Astrocyte (in vitro differentiated cells and primary cell): Measurements from ENCODE around the gene DGAT2. TPM values are rescaled to one million over a fixed set of nuclear protein-coding genes. Genes with fewer than 3 reads are reported as not detected.

Source experiments
- DNase-seq: peaks from one replicate; pipeline ENCODE4 v3.0.0-alpha.2; 2010; ENCODE audit warnings: low read depth
- FAIRE-seq: peaks from 2 replicates; lab custom pipeline; 2011; peaks lifted over from hg19 to GRCh38; lab: Jason Lieb, UNC
- H2AFZ ChIP-seq: 2 replicates; pipeline ENCODE4 v1.6.0; 2012; ENCODE audit warnings: low read depth, low read length, inconsistent platforms
- H3K27ac ChIP-seq: 2 replicates; pipeline ENCODE4 v1.5.1; 2011; ENCODE audit warnings: low read depth, low read length, inconsistent platforms
- H3K27me3 ChIP-seq: 2 replicates; pipeline ENCODE4 v1.6.0; 2011; ENCODE audit warnings: low read length, inconsistent platforms; ENCODE audit not compliant: insufficient read depth
- H3K36me3 ChIP-seq: 2 replicates; pipeline ENCODE4 v1.5.1; 2011; ENCODE audit warnings: low read length, inconsistent platforms; ENCODE audit not compliant: insufficient read depth
- H3K4me1 ChIP-seq: 2 replicates; pipeline ENCODE4 v1.5.1; 2011; ENCODE audit warnings: low read length, inconsistent platforms; ENCODE audit not compliant: insufficient read depth
- H3K4me2 ChIP-seq: 2 replicates; pipeline ENCODE4 v1.6.0; 2012; ENCODE audit warnings: low read length, inconsistent platforms
- H3K4me3 ChIP-seq: 2 replicates; pipeline ENCODE4 v1.5.1; 2011; ENCODE audit warnings: low read depth, mild to moderate bottlenecking, low read length, inconsistent platforms; ENCODE audit not compliant: insufficient read depth
- H3K79me2 ChIP-seq: 2 replicates; pipeline ENCODE4 v1.6.0; 2012; ENCODE audit warnings: mild to moderate bottlenecking, low read length, inconsistent platforms; ENCODE audit not compliant: insufficient read depth
- H3K9ac ChIP-seq: 2 replicates; pipeline ENCODE4 v1.6.0; 2012; ENCODE audit warnings: mild to moderate bottlenecking, low read length, inconsistent platforms
- H3K9me3 ChIP-seq: 2 replicates; pipeline ENCODE4 v1.5.1; 2012; ENCODE audit warnings: low read depth, mild to moderate bottlenecking, low read length, inconsistent platforms; ENCODE audit not compliant: insufficient read depth
- H4K20me1 ChIP-seq: 2 replicates; pipeline ENCODE4 v1.6.0; 2012; ENCODE audit warnings: low read length, inconsistent platforms; ENCODE audit not compliant: insufficient read depth
- H3K27ac Mint-ChIP-seq: one replicate; pipeline ENCODE4 v1.8.0; 2021; ENCODE audit warnings: mild to moderate bottlenecking, mixed read lengths; ENCODE audit not compliant: unreplicated experiment
- H3K27me3 Mint-ChIP-seq: one replicate; pipeline ENCODE4 v1.8.0; 2021; ENCODE audit warnings: low read depth, mixed read lengths; ENCODE audit not compliant: unreplicated experiment
- H3K36me3 Mint-ChIP-seq: one replicate; pipeline ENCODE4 v1.8.0; 2021; ENCODE audit warnings: low read depth, mixed read lengths; ENCODE audit not compliant: unreplicated experiment
- H3K4me1 Mint-ChIP-seq: one replicate; pipeline ENCODE4 v1.8.0; 2021; ENCODE audit warnings: low read depth, mixed read lengths; ENCODE audit not compliant: unreplicated experiment
- H3K4me3 Mint-ChIP-seq: one replicate; pipeline ENCODE4 v1.8.0; 2021; ENCODE audit warnings: mild to moderate bottlenecking, moderate library complexity, mixed read lengths; ENCODE audit not compliant: unreplicated experiment
- H3K9me3 Mint-ChIP-seq: one replicate; pipeline ENCODE4 v1.8.0; 2021; ENCODE audit warnings: mild to moderate bottlenecking, mixed read lengths; ENCODE audit not compliant: unreplicated experiment
- EZH2 ChIP-seq: IDR thresholded peaks from 2 replicates; pipeline ENCODE4 v1.6.1; 2012; ENCODE audit warnings: mild to moderate bottlenecking, low read length, inconsistent platforms; ENCODE audit not compliant: insufficient read depth
- total RNA-seq: library from RNA; stranded (reverse); gene quantifications from 2 replicates; pipeline ENCODE4 v1.2.1, GENCODE V29; 2021
- TF ChIP-seq, protein P1 (sequence below): IDR thresholded peaks from 2 replicates; pipeline ENCODE4 v1.5.1; 2011; ENCODE audit warnings: low read depth, mild to moderate bottlenecking, inconsistent platforms, low read length, moderate library complexity; ENCODE audit not compliant: insufficient read depth

DGAT2 gene
- total RNA-seq, 1 donor from 2014 or later, result 0.73 TPM

DNA sequence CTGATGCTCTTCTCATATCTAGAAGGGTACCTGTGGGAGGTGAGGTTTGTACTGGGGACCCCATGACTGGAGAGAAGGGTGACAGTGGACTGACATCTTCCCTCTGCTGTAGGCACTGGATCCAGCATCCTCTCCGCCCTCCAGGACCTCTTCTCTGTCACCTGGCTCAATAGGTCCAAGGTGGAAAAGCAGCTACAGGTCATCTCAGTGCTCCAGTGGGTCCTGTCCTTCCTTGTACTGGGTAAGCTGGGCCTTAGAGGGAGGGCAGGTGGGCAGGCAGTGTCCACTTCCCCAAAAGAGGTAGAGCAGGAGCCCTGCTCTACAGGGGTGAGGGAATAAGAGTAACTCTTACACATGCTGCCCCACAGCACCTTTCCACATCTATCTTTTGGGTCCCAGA lies 15.9 kb downstream of the DGAT2 start:
- no peaks in the 10 kb centered on the region for H3K79me2 ChIP-seq
- DNase-seq (no peak), FAIRE-seq (no peak)
- H3K27ac ChIP-seq, result no peak overlapping the region
- peaks cover 2% of the 10 kb centered on the region for H3K9me3 Mint-ChIP-seq
- no peaks in the 10 kb centered on the region for H3K27me3 ChIP-seq
- no peak overlapping the region for H3K4me3 ChIP-seq
- H3K4me3 Mint-ChIP-seq, result no peak overlapping the region
- H2AFZ ChIP-seq, result no peak overlapping the region
- no peaks in the 10 kb centered on the region for H3K36me3 Mint-ChIP-seq
- H3K36me3 ChIP-seq, result no peaks in the 10 kb centered on the region
- no peaks in the 10 kb centered on the region for H3K4me1 Mint-ChIP-seq
- H3K27ac Mint-ChIP-seq, result no peak overlapping the region
- TF ChIP-seq, protein P1, sequence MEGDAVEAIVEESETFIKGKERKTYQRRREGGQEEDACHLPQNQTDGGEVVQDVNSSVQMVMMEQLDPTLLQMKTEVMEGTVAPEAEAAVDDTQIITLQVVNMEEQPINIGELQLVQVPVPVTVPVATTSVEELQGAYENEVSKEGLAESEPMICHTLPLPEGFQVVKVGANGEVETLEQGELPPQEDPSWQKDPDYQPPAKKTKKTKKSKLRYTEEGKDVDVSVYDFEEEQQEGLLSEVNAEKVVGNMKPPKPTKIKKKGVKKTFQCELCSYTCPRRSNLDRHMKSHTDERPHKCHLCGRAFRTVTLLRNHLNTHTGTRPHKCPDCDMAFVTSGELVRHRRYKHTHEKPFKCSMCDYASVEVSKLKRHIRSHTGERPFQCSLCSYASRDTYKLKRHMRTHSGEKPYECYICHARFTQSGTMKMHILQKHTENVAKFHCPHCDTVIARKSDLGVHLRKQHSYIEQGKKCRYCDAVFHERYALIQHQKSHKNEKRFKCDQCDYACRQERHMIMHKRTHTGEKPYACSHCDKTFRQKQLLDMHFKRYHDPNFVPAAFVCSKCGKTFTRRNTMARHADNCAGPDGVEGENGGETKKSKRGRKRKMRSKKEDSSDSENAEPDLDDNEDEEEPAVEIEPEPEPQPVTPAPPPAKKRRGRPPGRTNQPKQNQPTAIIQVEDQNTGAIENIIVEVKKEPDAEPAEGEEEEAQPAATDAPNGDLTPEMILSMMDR, result no peak
- no peak for TF ChIP-seq EZH2
- H3K9me3 ChIP-seq, result no peaks in the 10 kb centered on the region
- H4K20me1 ChIP-seq, result no peaks in the 10 kb centered on the region
- no peak overlapping the region for H3K9ac ChIP-seq
- H3K27me3 Mint-ChIP-seq, result peaks cover 32% of the 10 kb centered on the region
- H3K4me2 ChIP-seq, result no peak overlapping the region
- H3K4me1 ChIP-seq, result no peaks in the 10 kb centered on the region

DNA sequence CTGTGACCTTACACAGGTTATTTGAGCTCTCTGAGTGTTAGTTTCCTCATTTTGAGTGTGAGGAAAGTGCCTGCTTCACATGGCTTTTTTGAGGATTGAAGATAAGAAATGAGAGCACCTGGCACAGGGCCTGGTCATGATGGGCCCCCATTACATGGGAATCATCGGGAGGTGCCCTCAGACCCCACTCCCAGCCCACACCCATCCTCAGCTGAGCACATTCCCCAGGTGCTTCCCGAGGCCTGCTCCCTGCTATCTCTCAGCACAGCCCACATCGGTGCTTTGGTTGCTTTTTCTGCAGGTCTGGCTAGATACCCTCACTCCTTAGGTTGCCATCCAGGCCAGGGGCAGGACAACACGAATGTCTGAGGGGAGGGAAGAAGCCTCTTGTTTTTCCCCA lies 16.6 kb downstream of the DGAT2 start:
- no peaks in the 10 kb centered on the region for H4K20me1 ChIP-seq
- no peak overlapping the region for H3K27ac ChIP-seq
- no peak for FAIRE-seq

DNA sequence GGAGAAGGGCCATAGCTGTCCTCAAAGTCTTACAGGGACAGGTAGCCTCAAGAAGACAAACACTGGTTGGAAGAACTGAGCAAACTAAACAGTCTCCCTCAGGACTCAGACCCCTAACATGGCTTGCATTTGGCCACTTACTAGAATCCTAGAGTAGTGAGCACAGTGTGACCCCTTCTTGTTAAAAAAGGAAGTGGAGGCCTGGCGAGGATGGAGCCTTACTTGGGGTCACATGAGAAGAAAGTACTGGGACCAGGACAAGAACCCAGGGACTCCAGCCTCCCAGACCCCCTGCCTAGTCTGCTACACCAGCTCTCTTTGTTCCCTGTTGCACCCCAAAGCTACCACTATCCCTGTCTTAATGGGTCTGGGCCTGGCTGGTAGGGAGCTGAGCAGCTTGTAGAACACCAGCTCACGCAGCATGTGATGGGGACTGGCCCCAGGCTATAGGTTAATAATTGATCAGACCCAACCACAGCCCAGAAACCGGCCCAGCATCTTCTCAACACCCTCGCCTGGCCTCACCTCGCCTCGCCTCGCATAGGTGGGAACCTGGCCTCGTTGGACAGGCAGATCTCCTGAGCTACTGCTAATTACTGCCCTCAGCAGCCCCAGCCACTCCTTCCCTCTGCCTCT lies 17.6 kb downstream of the DGAT2 start:
- Histone ChIP-seq H3K79me2 (no peaks in the 10 kb centered on the region), H3K9ac (no peak overlapping the region), H3K4me2 (no peak overlapping the region), H3K27ac (no peak overlapping the region), H3K4me3 (no peak overlapping the region), H3K4me1 (no peaks in the 10 kb centered on the region), H2AFZ (no peak overlapping the region), H4K20me1 (no peaks in the 10 kb centered on the region), H3K36me3 (no peaks in the 10 kb centered on the region), H3K9me3 (no peaks in the 10 kb centered on the region), H3K27me3 (no peaks in the 10 kb centered on the region)
- no peak for DNase-seq
- Mint-ChIP-seq H3K4me1 (no peaks in the 10 kb centered on the region), H3K9me3 (peaks cover 2% of the 10 kb centered on the region), H3K4me3 (no peak overlapping the region), H3K36me3 (no peaks in the 10 kb centered on the region), H3K27me3 (peaks cover 29% of the 10 kb centered on the region), H3K27ac (no peak overlapping the region)
- FAIRE-seq, result no peak
- TF ChIP-seq, protein P1, result no peak
- no peak for TF ChIP-seq EZH2

More for the DNA sequence above, 16.6 kb downstream of the DGAT2 start:
- no peak overlapping the region for H3K27ac Mint-ChIP-seq
- no peaks in the 10 kb centered on the region for H3K36me3 Mint-ChIP-seq
- Histone ChIP-seq H3K9me3 (no peaks in the 10 kb centered on the region), H2AFZ (no peak overlapping the region), H3K79me2 (no peaks in the 10 kb centered on the region), H3K27me3 (no peaks in the 10 kb centered on the region), H3K4me2 (no peak overlapping the region), H3K4me3 (no peak overlapping the region), H3K36me3 (no peaks in the 10 kb centered on the region), H3K4me1 (no peaks in the 10 kb centered on the region), H3K9ac (no peak overlapping the region)
- no peaks in the 10 kb centered on the region for H3K4me1 Mint-ChIP-seq
- peaks cover 26% of the 10 kb centered on the region for H3K27me3 Mint-ChIP-seq
- TF ChIP-seq EZH2, result no peak
- TF ChIP-seq, protein P1, result no peak
- peaks cover 2% of the 10 kb centered on the region for H3K9me3 Mint-ChIP-seq
- no peak overlapping the region for H3K4me3 Mint-ChIP-seq
- DNase-seq, result no peak
